Glutamatergic neuron (in vitro differentiated cells): ENCODE measurements around the gene DCAF8. TPM values are rescaled to one million over a fixed set of nuclear protein-coding genes. Genes with fewer than 3 reads are reported as not detected.

ENCODE experiments used
- DNase-seq: peaks from one replicate; pipeline ENCODE4 v3.0.0; 2022
- H3K27ac Mint-ChIP-seq: one replicate; pipeline ENCODE4 v1.8.0; 2020; ENCODE audit warnings: mild to moderate bottlenecking, mixed read lengths, inconsistent platforms; ENCODE audit not compliant: unreplicated experiment
- H3K27me3 Mint-ChIP-seq: one replicate; pipeline ENCODE4 v1.8.0; 2020; ENCODE audit warnings: mild to moderate bottlenecking, moderate library complexity, mixed read lengths, inconsistent platforms; ENCODE audit not compliant: unreplicated experiment
- H3K36me3 Mint-ChIP-seq: one replicate; pipeline ENCODE4 v1.8.0; 2020; ENCODE audit warnings: mild to moderate bottlenecking, mixed read lengths, inconsistent platforms; ENCODE audit not compliant: unreplicated experiment
- H3K4me1 Mint-ChIP-seq: one replicate; pipeline ENCODE4 v1.8.0; 2020; ENCODE audit warnings: mild to moderate bottlenecking, low read depth, mixed read lengths, inconsistent platforms; ENCODE audit not compliant: unreplicated experiment
- H3K4me3 Mint-ChIP-seq: one replicate; pipeline ENCODE4 v1.8.0; 2020; ENCODE audit warnings: mild to moderate bottlenecking, mixed read lengths, inconsistent platforms; ENCODE audit not compliant: unreplicated experiment
- H3K9me3 Mint-ChIP-seq: one replicate; pipeline ENCODE4 v1.8.0; 2020; ENCODE audit warnings: mild to moderate bottlenecking, moderate library complexity, mixed read lengths, inconsistent platforms; ENCODE audit not compliant: unreplicated experiment
- total RNA-seq: library from RNA; stranded (reverse); fragmentation: NEBNext Ultra II Directional; extraction: Animal tissue kit (Norgen Biotek cat#: 25700); gene quantifications from one replicate; pipeline ENCODE4 v1.2.1, GENCODE V29; 2021; ENCODE audit not compliant: unreplicated experiment
- TF ChIP-seq, protein P1 (sequence below): fragments of 200-600 bp; sonication (generic); IDR thresholded peaks from one replicate; pipeline ENCODE4 v1.5.0; 2021; ENCODE audit not compliant: partially characterized antibody, unreplicated experiment

DCAF8 gene
- total RNA-seq, 1 donor from 2014 or later, result 146 TPM

DNA sequence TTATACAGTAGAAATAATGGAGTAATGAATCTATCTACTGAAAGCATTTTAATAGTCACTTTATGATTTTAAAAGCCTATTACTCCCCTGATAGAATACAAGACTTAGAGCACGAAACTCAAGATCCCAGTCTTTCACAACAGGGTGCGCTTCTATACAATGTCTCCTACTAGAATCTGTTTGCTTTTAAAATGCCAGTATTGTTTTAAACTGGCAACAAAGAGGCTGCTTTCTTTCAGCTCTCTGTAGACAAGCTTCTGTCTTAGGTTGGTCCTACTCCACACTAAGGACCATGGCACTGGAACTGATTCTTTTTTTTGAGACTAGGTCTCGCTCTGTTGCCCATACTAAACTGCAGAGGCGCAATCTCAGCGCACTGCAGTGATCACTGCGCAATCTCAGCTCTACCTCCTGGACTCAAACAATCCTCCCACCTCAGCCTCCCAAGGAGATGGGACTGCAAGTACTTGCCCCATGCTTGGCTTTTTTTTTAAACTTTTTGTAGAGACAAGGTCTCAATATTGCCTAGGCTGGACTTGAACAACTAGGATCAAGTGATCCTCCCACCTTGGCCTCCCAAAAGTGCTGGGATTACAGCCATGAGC, 4.8 kb downstream of the DCAF8 start:
- Mint-ChIP-seq H3K4me1 (peaks cover 15% of the 10 kb centered on the region), H3K27me3 (peaks cover 5% of the 10 kb centered on the region), H3K36me3 (no peaks in the 10 kb centered on the region), H3K9me3 (peaks cover 8% of the 10 kb centered on the region), H3K27ac (no peak overlapping the region), H3K4me3 (no peak overlapping the region)
- no peak for DNase-seq
- TF ChIP-seq, protein P1, sequence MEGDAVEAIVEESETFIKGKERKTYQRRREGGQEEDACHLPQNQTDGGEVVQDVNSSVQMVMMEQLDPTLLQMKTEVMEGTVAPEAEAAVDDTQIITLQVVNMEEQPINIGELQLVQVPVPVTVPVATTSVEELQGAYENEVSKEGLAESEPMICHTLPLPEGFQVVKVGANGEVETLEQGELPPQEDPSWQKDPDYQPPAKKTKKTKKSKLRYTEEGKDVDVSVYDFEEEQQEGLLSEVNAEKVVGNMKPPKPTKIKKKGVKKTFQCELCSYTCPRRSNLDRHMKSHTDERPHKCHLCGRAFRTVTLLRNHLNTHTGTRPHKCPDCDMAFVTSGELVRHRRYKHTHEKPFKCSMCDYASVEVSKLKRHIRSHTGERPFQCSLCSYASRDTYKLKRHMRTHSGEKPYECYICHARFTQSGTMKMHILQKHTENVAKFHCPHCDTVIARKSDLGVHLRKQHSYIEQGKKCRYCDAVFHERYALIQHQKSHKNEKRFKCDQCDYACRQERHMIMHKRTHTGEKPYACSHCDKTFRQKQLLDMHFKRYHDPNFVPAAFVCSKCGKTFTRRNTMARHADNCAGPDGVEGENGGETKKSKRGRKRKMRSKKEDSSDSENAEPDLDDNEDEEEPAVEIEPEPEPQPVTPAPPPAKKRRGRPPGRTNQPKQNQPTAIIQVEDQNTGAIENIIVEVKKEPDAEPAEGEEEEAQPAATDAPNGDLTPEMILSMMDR, result no peak

DNA sequence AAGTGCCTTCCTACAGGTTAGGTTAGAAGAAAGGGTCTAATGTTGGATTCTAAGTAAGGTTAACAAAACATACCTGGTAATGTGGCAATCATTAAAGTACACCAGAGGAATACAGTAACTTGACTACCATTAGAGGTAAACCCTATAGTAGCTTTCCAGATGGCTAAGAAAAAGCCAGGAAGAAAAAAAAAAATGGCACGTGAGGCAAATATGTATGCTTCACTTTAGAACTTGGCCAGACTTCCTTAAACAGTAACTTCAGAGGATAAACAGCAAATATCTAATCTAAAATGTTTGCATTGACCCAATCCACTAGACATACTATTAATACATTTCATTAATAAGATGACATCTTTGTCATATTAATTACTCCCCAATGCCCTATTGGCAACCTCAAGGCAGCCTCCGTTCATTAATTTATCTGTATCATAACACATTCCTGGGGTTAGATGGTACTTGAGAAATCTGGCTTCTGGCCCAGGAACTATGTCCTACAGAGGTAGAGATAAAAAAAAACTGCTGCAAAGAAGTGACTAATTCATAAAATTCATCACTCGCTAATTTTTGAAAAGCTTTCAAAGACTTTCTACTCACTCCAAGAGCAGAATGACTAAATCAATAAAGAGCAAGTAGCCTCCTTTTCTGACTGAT, 5.8 kb downstream of the DCAF8 start:
- H3K27ac Mint-ChIP-seq, result no peak overlapping the region
- H3K4me1 Mint-ChIP-seq, result peaks cover 18% of the 10 kb centered on the region
- no peaks in the 10 kb centered on the region for H3K36me3 Mint-ChIP-seq
- H3K9me3 Mint-ChIP-seq, result peaks cover 5% of the 10 kb centered on the region
- DNase-seq, result no peak
- TF ChIP-seq, protein P1, result no peak
- no peaks in the 10 kb centered on the region for H3K27me3 Mint-ChIP-seq
- no peak overlapping the region for H3K4me3 Mint-ChIP-seq

DNA sequence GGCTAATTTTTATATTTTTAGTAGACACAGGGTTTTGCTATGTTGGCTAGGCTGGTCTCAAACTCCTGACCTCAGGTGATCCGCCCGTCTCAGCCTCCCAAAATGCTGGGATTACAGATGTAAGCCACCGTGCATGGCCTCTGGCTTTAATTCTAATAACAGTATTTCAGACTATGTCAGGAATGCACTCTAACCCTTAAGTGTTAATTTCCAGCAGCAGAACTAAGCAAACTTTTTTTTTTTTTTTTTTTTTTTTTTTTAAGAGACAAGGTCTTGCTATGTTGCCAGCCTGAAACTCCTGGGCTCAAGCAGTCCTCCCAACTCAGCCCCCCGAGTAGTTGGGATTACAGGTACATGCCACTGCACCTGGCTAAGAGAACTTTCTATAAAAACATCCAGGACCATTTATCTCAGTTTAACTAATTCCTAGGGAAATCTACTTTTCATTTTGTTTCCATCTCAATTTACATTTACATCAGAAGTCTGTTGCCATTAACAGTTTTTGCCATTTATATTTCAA, 6.5 kb downstream of the DCAF8 start:
- Mint-ChIP-seq H3K9me3 (peaks cover 4% of the 10 kb centered on the region), H3K36me3 (no peaks in the 10 kb centered on the region), H3K4me3 (no peak overlapping the region), H3K4me1 (peaks cover 22% of the 10 kb centered on the region), H3K27me3 (no peaks in the 10 kb centered on the region), H3K27ac (no peak overlapping the region)
- TF ChIP-seq, protein P1, result no peak
- no peak for DNase-seq

DNA sequence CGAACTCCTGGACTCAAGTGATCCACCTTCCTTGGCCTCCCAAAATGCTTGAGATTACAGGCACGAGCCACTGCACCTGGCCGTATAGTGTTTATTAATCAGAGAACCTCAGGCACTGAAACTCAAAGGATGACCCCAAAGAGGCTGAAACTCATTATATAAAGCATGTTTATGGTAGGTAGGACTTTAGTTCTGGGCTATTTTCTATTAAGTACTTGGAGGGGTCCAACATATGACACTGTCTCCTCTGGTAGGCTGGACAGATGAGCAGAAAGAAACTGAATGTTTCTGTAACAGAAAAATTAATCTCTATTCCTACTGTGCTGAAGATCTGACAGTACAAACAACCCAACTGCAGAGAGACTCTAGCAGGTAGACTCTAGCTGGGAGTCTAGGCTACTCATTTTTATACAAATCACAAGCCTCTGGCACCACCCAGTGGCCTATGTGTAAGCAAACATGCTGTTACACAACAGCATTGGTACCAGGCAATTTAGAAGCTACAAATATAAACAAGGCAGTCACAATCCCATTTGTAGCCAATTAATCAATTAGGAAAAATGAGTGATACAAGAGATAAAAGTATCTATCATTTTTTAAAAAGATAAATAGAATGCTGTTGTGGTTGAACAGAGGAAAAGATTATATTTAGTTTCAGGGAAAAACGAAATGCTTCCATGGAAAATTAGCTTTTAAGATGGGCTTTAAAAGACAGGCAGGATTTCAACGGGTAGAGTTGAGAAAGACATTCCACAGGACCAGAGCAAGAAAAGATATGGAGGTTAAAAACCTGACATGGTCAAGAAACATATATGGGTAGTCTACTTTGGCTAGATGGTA, 10.4 kb downstream of the DCAF8 start:
- no peaks in the 10 kb centered on the region for H3K36me3 Mint-ChIP-seq
- H3K4me3 Mint-ChIP-seq, result peak overlapping the region; percentile 66
- H3K27me3 Mint-ChIP-seq, result no peaks in the 10 kb centered on the region
- TF ChIP-seq, protein P1, result peak; percentile 48
- H3K9me3 Mint-ChIP-seq, result peaks cover 2% of the 10 kb centered on the region
- DNase-seq, result peak; percentile 68
- H3K27ac Mint-ChIP-seq, result peak overlapping the region; percentile 69
- H3K4me1 Mint-ChIP-seq, result peaks cover 16% of the 10 kb centered on the region
